Fibroblast of skin of abdomen (primary cell): Measurements from ENCODE around the gene HSD11B2. TPM values are rescaled to one million over a fixed set of nuclear protein-coding genes. Genes with fewer than 3 reads are reported as not detected.
A peak's percentile ranks its signal among the peaks of the same experiment; 100 is the strongest.

Source experiments
- DNase-seq: peaks from one replicate; pipeline ENCODE4 v3.0.0-alpha.2; 2013
- polyA plus RNA-seq, 2 experiments: library from polyadenylated mRNA; unstranded; fragments of 120-200 nt; gene quantifications; one replicate each; pipeline ENCODE4 v1.2.1, GENCODE V29; 2013; ENCODE audit not compliant: insufficient read length in 2 of 2

HSD11B2 gene
- polyA plus RNA-seq (2013, experiment 1 of 2; ENCODE audit: insufficient read length): not detected
- 0.11 TPM for polyA plus RNA-seq (2013, experiment 2 of 2; ENCODE audit: insufficient read length)

GRCh38 chr16:67430977-67431774 is at the start of gene HSD11B2:
HSD11B2 (plus strand) TSS chr16:67431121; CDS start chr16:67431249, 128 bp downstream.
- peak; percentile 14 for DNase-seq

- DNase-seq: no peak
Observed at GRCh38 chr16:67383284-67383683, 47.6 kb upstream of the HSD11B2 start.

DNA sequence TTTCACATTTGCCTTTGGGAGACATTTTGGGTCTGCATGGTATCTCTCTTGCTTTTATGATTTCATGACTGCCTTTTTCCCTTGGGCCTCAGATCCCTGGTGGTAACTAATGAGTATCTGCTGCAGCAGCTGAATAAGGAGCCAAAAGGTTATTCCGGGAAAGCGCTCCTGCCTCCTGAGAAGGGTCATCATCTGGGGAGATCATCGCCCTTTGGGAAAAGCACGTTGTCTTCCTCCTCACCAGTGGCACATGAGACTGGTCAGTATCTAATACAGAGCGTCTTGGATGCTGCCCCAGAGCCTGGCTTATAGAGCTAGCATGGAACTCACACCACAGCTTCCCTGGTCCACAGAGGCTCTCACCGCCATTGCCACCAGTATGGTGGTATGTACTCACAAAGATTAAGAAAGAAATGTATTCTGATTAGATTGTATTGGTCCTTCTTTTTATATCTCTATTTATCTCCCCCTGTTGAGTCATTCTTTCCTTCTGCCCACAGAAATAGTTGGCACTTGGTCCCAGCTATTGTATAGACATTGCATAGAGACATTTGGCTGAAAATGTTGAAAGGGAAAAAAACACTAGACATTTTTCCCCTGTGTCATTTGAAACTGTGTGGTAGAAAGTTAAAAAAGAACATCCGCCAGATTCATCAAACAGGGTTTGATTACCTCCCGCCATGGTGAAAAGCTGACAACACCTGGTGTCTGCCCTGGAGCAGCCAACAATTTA is 46.0 kb upstream of the HSD11B2 start:
- DNase-seq: no peak

DNA sequence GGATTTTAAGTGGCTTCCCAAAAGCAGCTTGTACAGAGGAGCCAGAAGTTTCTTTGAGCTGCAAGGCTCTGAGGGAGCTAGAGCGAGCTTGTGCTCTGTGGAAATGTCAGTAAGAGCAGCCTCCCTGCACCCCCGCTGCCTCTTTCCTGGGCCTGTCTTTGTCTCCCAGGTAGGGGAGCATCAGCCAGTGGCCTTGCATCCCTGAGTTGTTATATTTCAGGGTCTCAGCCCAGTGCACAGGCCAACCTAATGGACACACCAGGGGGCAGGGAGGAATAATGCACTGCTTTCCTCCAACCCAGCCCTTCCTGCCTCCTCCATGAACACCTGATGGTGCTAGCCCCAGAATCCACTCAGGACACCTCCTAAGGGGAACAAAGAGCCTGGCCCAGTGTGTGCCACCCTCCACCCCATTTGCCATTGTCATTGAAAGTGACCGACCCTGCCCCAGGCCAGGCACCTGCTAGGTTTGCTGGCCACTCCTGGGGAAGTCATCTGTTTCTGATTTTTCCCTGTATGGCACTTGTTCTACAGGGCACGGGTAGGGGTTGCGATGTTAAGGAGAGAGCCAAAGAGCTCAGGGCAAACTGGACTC is 44.0 kb upstream of the HSD11B2 start:
- no peak for DNase-seq

DNA sequence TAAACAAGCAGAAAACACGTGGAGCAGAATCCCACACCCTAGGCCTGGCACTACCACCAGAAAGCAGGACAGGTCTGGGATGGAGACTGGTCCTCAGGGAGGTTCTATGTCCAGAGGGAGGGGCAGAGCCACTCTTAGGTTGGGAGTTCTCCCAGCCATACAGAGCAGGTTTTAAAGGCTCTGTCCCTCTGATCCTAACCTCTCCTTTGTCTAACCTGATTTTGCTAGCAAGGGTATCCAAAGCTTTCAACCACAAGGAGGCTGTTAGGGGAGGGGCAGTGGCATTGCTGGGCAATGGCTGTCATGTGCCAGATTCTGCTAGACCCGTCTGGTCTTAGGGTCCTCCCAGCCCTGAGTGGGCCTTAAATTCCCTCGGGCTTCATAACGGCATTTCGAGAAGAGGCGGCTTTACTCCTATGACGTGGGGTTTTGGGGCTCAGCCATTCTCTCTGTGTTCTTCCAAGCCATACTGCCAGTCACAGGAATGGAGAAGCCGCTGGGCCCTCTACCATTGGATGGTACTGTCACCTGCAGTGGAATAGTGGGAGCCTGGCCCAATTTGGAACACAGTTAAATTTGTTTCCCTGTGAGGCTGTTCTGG is 43.3 kb upstream of the HSD11B2 start:
- no peak for DNase-seq

- no peak for DNase-seq
Observed at GRCh38 chr16:67388191-67388590, 42.7 kb upstream of the HSD11B2 start.

GRCh38 chr16:67388591-67388990 is 42.3 kb upstream of the HSD11B2 start:
- no peak for DNase-seq

GRCh38 chr16:67389911-67390815 is 40.8 kb upstream of the HSD11B2 start:
- no peak for DNase-seq

DNA sequence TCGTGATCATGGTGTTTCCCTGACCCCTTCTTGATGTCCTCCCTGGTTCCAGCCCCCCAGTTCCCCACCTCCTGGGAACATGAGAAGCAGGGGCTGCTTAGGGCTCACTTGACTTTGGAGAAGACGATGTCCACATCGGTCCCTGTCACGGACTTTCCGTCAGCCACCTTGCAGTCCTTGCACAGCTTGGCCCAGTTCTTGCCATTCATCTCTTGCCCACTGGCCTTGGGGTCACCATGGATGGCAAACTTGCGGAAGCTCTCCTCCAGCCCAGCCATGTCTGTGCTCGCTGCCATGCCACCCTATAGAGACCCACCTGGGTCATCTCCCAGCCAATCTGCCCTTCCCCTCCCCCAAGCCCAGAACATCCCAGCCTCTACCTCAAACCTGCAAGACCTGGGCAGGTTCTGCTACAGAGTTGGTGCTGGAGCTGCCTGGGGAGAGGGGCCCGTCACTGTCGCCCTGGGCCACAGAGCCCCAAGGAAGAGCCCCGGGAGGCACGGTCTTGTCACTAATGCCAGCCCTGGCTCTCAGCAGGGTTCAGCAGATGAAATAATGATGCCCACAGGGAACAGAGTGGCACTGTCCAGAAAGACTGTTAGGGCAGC is 40.0 kb upstream of the HSD11B2 start:
- DNase-seq: no peak

DNA sequence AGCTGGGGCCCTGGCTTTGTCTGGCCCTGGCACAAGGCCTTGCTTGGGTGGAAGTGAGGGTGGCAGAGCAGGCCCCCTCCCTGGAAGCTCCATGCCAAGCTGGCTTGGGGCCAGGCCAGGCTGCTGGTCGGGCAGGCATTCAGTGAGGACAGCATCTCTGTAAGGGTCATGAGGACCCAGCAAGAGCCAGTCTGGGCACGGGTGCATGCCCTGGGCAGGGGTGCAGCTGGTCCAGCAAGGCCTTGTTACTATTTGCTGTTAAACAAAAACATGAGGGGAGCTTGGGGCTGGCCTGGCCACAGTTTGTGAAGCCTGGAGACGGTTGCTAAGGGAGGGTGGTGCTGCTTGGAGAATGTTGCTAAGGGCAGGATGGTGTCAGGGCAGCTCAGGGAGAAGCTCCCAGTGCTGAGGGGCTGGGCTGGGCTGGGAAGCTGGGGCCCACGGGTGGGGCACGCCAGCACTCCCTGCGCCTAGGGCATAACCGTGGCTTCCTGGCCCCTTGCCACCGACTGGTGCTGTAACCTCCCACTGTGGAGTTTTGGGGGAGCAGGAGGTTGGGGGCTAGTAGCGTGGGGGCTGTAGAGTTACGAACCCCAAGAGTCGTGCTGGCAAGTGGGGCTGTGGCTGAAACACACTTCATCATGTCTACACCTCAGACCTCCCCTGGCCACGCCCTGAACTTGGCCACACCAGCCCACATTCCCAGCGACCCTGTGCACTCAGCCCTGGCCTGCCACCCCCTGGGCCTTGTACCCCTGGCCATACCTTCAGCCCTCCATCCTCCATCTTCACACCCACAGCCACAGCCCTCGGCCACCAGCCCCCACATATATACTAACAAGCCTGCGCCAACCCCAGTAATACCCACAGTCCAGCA is 39.3 kb upstream of the HSD11B2 start:
- DNase-seq: no peak

DNA sequence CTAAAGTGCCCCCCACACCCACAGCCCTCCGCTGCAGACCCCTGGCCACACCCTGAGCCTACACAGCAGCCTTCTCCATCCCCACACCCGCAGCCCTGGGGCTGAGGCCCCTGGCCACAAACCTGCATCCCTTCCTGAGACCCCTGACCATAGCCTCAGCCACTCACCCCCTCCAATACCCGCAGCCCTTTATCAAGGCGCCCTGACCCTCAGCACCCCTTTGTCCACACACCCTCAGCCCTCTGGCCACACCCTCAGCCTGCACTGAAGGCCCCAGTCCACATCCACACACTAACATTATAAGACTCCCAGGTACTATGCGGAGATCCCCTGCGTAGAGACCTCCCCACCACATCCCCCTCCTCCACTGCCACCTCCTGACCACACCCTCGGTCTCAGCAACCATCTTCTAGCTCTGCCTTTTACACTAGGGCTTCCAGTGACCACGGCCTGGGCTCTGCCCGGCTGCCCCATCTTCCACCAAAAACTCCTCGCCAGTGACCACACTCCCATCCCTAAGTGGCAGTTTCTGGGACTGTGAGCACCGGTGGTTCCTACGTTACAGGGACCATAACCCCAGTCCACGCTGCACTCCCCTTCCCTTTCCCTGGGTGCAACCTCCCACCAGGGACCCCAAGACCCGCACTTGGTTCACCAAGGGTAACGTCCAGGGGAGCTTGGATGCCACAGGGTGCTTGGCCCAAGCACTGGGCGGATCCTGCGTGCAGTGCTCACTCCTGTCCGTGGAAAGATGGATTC is 38.4 kb upstream of the HSD11B2 start:
- DNase-seq: no peak

GRCh38 chr16:67393111-67393787 is 37.7 kb upstream of the HSD11B2 start, which contains the start of gene TPPP3:
TPPP3 (minus strand) TSS chr16:67393498; CDS start chr16:67391111, 2,387 bp downstream.
- DNase-seq: peak; percentile 59

GRCh38 chr16:67393788-67394154 is 37.1 kb upstream of the HSD11B2 start:
- no peak for DNase-seq

DNA sequence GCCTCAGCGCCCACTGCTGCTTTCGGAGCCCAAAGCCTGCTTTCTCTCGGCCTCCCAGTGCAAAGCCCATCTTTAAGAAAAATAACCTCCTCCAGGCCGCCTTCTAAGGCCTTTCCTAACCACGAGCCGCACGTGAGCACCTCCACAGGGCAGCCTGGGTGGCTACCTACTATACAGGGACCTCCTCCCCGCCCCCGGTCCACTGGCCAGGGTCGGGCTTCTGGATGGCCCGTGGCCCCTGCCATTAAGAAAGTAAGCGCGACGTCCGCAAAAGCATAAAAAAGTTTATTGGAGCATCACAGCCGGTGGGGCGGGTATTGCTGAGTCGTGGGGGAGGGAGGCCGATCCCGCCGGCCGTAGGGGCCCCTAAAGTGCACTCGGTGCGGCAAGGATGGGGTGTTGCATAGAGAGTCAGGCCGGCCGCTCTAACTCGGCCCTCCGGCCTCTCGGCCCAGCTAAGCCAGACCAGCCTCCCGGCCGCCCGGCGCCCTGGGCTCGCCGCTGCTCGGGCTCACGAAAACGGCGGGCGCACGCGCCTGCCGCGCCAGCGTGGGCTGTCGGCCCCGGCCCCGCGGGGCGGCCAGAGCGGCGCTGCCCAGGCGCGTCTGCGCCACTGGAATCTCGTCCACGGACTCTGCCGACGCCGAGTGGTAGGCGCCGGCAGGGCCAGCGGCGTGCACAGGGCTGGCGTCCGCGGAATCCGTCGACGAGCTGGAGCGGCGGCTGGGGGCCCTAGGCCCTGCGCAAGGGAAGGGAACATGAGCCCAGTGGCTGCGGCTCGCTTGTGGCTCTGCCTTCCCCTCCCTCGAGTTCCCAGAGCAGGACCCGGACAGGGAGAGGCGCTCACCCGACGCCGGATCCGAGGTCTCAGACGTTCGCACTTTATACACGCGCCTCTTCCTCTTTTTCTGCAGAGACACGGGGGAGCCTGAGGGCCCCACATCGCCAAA is 36.5 kb upstream of the HSD11B2 start:
- no peak for DNase-seq

GRCh38 chr16:67395105-67395457 is 35.8 kb upstream of the HSD11B2 start:
- DNase-seq: no peak

GRCh38 chr16:67395458-67396158 is 35.3 kb upstream of the HSD11B2 start:
- DNase-seq: no peak
